PC-9 (cell line): Measurements from ENCODE around the gene RNASET2.

ENCODE experiments used
- CTCF ChIP-seq: fragments of 200-600 bp; sonication (generic); conservative IDR thresholded peaks from 2 replicates; pipeline ENCODE4 v1.6.1; 2017; ENCODE audit warnings: mixed run types, antibody characterized with exemption, mild to moderate bottlenecking, moderate library complexity
- EZH2 ChIP-seq: fragments of 200-600 bp; sonication (generic); IDR thresholded peaks from 2 replicates; pipeline ENCODE4 v1.8.0; 2017; ENCODE audit warnings: antibody characterized with exemption, low read depth

GRCh38 chr6:166970091-166970490, 13.7 kb upstream of the RNASET2 start:
- no peak for TF ChIP-seq CTCF
- TF ChIP-seq EZH2, result no peak
